Uterus (tissue), 4 donors: Measurements from ENCODE around the gene RRBP1. TPM values are rescaled to one million over a fixed set of nuclear protein-coding genes. Genes with fewer than 3 reads are reported as not detected.
A peak's percentile ranks its signal among the peaks of the same experiment; 100 is the strongest.

Experiments used
- DNase-seq, 2 donors: peaks; one replicate each; pipeline ENCODE4 v3.0.0-alpha.2; 2019 to 2020
- H3K27ac ChIP-seq, 2 donors: fragments of 200-600 bp; sonication (generic); 1 replicate in 1 of 2; 2 replicates in 1 of 2; pipeline ENCODE4 v1.5.1; 2016 to 2018
- H3K27me3 ChIP-seq, 2 donors: fragments of 200-600 bp; sonication (generic); one replicate each; pipeline ENCODE4 v1.5.1; 2018 to 2019; ENCODE audit warnings: control low read depth in 1 of 2
- H3K36me3 ChIP-seq, 2 donors: fragments of 200-600 bp; sonication (generic); one replicate each; pipeline ENCODE4 v1.5.1; 2019; ENCODE audit warnings: control low read depth in 1 of 2
- H3K4me1 ChIP-seq, 2 donors: fragments of 200-600 bp; sonication (generic); one replicate each; pipeline ENCODE4 v1.5.1; 2018 to 2019; ENCODE audit warnings: control low read depth in 1 of 2
- H3K4me3 ChIP-seq, 2 donors: fragments of 200-600 bp; sonication (generic); 1 replicate in 1 of 2; 2 replicates in 1 of 2; pipeline ENCODE4 v1.5.1; 2018 to 2019; ENCODE audit warnings: mild to moderate bottlenecking in 1 of 2
- H3K9me3 ChIP-seq, 2 donors: fragments of 200-600 bp; sonication (generic); one replicate each; pipeline ENCODE4 v1.5.1; 2019; ENCODE audit warnings: control low read depth in 1 of 2
- POLR2A ChIP-seq, 2 donors: fragments of 450-650 bp; IDR thresholded peaks; one replicate each; pipeline ENCODE4 v1.6.1; 2016; ENCODE audit warnings: antibody characterized with exemption in 2 of 2, mild to moderate bottlenecking in 1 of 2, moderate library complexity in 1 of 2
- intact Hi-C: fragments of 100-400 bp; cut with DNase I; formaldehyde crosslinking; loops from one replicate; pipeline ENCODE4 v1.15.1; 2023; ENCODE audit warnings: low total_unique reads
- total RNA-seq, 4 donors: library from RNA; depleted of rRNA in 3 of 4; stranded (reverse); fragments of >200 nt in 3 of 4; gene quantifications; one replicate each; pipeline versions ENCODE4 v1.1.0 to v1.2.4, GENCODE V29; 2014 to 2023
- TF ChIP-seq, protein P1 (sequence below), 4 experiments: fragments of 200-600 bp in 2 of 4; fragments of 450-650 bp in 2 of 4; sonication (generic) in 2 of 4; IDR thresholded peaks; one replicate each; pipeline ENCODE4 v1.5.1; 2016 to 2019; ENCODE audit warnings: antibody characterized with exemption in 4 of 4, mild to moderate bottlenecking in 2 of 4, moderate library complexity in 1 of 4
- donor health status: DM: yes; HTN: yes; CAD: no.

Gene RRBP1
- total RNA-seq, 4 donors from 2014 or later, result 13.2 to 172 (median 96.9) TPM

DNA sequence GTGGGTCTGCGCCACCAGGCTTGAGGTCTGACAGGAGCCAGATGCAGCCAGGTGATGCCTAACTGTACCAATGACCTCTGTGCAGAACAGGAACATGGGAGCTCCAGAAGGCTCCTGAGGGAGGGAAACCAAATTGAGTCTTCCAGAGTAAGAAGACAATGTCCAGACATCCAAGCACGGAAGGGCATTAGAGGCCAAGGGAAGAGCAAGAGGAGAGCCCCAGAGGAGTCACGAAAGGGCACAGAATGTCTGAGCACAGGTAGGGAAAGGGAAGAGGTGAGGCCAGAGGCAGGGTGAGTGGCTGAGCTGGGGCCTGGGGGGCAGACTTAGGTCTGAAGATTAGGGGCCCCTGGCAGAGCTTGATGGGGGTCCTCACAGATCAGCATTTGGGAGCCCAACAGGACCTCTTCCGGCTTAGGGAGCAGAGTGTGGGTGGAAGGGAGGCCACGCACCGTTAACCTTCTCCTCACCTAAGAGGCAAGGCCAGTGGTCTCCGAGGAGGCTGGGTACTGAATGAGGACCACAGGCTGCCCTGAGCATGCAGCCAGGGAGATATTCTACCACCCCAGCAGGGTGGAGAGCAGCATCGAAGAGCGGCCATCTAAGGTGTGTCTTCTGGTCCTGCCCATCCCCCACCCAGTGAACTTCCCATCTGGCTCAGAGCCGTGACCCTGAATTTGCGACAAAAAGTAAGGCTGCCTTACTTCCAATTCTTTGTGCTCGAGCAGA, 41.7 kb downstream of the RRBP1 start:
- Histone ChIP-seq H3K27me3 (no peaks in the 10 kb centered on the region), H3K27ac (no peak overlapping the region), H3K9me3 (no peaks in the 10 kb centered on the region), H3K4me3 (no peak overlapping the region), H3K36me3 (no peaks in the 10 kb centered on the region), H3K4me1 (peaks cover 13 to 18% of the 10 kb centered on the region in 2 donors)
- intact Hi-C loops, result no loop called here
- TF ChIP-seq, protein P1, sequence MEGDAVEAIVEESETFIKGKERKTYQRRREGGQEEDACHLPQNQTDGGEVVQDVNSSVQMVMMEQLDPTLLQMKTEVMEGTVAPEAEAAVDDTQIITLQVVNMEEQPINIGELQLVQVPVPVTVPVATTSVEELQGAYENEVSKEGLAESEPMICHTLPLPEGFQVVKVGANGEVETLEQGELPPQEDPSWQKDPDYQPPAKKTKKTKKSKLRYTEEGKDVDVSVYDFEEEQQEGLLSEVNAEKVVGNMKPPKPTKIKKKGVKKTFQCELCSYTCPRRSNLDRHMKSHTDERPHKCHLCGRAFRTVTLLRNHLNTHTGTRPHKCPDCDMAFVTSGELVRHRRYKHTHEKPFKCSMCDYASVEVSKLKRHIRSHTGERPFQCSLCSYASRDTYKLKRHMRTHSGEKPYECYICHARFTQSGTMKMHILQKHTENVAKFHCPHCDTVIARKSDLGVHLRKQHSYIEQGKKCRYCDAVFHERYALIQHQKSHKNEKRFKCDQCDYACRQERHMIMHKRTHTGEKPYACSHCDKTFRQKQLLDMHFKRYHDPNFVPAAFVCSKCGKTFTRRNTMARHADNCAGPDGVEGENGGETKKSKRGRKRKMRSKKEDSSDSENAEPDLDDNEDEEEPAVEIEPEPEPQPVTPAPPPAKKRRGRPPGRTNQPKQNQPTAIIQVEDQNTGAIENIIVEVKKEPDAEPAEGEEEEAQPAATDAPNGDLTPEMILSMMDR (IDR thresholded peaks at IDR 0.05), result no peak
- no peak for TF ChIP-seq POLR2A (IDR thresholded peaks at IDR 0.05)
- DNase-seq, result no peak

DNA sequence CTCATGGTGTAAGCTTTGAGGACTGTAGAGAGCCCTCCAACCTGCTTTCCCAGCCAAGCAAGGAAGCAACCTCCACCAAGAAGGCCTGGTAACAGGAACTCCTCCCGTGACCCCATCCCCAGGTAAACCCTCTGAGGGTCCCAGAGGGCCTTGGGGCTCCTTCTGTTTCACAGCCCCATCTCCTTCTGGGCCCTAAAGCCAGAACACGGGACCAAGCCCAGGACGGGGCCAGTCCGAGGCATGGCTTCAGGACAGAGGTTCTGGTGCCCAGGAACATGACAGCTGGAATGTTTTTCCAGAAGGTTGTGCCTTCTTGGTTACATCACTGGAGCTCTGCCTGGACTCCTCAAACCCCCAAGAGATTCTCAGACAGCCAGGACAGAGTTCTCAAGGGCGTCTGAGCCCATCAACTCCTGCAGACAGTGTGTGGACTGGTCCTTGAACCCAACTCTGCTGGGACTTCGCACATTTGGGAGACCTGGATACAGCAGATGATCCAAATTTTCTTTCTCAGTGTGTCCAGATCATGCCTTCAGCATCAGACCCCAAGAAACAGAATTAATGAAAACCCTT, 43.1 kb downstream of the RRBP1 start:
- peaks cover 15 to 25% of the 10 kb centered on the region in 2 donors for H3K4me1 ChIP-seq
- no peaks in the 10 kb centered on the region for H3K9me3 ChIP-seq
- no peak overlapping the region for H3K27ac ChIP-seq
- TF ChIP-seq, protein P1 (IDR thresholded peaks at IDR 0.05), result no peak
- TF ChIP-seq POLR2A (IDR thresholded peaks at IDR 0.05), result no peak
- H3K4me3 ChIP-seq, result no peak overlapping the region
- H3K27me3 ChIP-seq, result no peaks in the 10 kb centered on the region
- no peaks in the 10 kb centered on the region for H3K36me3 ChIP-seq
- no peak for DNase-seq
- intact Hi-C loops, result no loop called here

DNA sequence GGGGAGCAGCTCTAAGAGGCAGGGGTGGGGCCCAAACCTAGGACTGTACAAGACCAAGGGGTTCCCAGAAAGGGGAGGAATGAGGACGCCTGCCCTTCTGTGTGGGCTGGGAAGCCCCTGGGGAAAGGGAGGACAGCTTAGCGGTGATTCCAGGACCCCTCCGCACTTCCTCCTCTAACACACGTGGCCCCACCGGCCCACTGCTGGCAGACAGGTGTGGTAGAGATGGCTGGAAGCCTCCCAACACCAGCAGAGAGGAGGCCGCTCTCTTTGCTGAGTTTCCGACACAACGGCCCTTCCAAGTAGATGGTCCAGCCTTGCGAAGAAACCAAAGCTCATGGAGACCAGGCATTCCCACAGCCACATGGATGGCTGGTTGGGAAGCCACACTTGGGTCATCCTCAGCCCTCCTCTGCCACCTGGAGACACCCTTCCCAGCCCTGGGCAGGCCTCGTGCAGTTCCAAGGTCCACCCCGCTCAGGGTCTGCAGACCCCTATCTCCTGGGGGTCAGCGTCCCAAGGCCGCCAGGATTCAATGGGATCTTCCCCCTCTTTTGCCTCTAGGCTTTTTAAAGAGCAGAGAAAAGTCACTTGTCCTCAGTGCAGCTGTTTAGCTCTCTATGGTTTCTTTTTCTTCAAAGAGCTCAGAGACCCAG, 43.9 kb downstream of the RRBP1 start:
- Histone ChIP-seq H3K4me1 (peaks cover 15 to 25% of the 10 kb centered on the region in 2 donors), H3K9me3 (no peaks in the 10 kb centered on the region), H3K36me3 (no peaks in the 10 kb centered on the region), H3K27me3 (no peaks in the 10 kb centered on the region), H3K27ac (peak overlapping the region; percentile 63 to 77), H3K4me3 (no peak overlapping the region)
- DNase-seq, result no peak
- no peak for TF ChIP-seq POLR2A (IDR thresholded peaks at IDR 0.05)
- TF ChIP-seq, protein P1 (IDR thresholded peaks at IDR 0.05), result no peak
- intact Hi-C loops, result no loop called here

- H3K27me3 ChIP-seq, result no peaks in the 10 kb centered on the region
- DNase-seq, result no peak
- H3K36me3 ChIP-seq, result no peaks in the 10 kb centered on the region
- TF ChIP-seq, protein P1 (IDR thresholded peaks at IDR 0.05), result no peak
- TF ChIP-seq POLR2A (IDR thresholded peaks at IDR 0.05), result no peak
- intact Hi-C loops, result no loop called here
- no peaks in the 10 kb centered on the region for H3K9me3 ChIP-seq
- H3K27ac ChIP-seq, result peak overlapping the region; percentile 63 to 77
- H3K4me3 ChIP-seq, result no peak overlapping the region
- peaks cover 15 to 25% of the 10 kb centered on the region in 2 donors for H3K4me1 ChIP-seq
Observed at GRCh38 chr20:17637413-17637780, 44.6 kb downstream of the RRBP1 start.
